B cell (primary cell): ENCODE data around the gene ZDHHC18. TPM values are rescaled to one million over a fixed set of nuclear protein-coding genes. Genes with fewer than 3 reads are reported as not detected.
A peak's percentile ranks its signal among the peaks of the same experiment; 100 is the strongest.

Source experiments
- ATAC-seq: fragments of 200-7000 bp; cut with Tn5 transposase; one replicate; pipeline ENCODE4 v1.10.0; 2021; ENCODE audit warnings: low read depth, mild to moderate bottlenecking, moderate number of reproducible peaks, moderate library complexity
- CTCF ChIA-PET: fragments of 350-600 bp; sonication (Branson Sonifier 250); formaldehyde crosslinking; loops from one replicate; lab custom pipeline; 2021; ENCODE audit warnings: antibody characterized with exemption, inconsistent platforms; lab: Charles Lee
- POLR2A ChIA-PET: fragments of 350-600 bp; sonication (Branson Sonifier 250); formaldehyde crosslinking; loops from one replicate; lab custom pipeline; 2021; ENCODE audit warnings: antibody characterized with exemption; lab: Charles Lee
- DNase-seq: peaks from one replicate; pipeline ENCODE4 v3.0.0; 2013
- H2AFZ ChIP-seq: 2 replicates; pipeline ENCODE4 v1.6.1; 2012; ENCODE audit warnings: mild to moderate bottlenecking, low read depth, low read length; ENCODE audit not compliant: insufficient read depth, poor library complexity, severe bottlenecking
- H3K27ac ChIP-seq, 2 donors: 1 replicate in 1 of 2; 2 replicates in 1 of 2; pipeline ENCODE4 v1.5.1; 2012 to 2013; ENCODE audit warnings: low read length in 2 of 2, mild to moderate bottlenecking in 2 of 2, moderate library complexity in 1 of 2
- H3K27me3 ChIP-seq, 4 experiments: fragments of 200-600 bp in 1 of 4; sonication (generic) in 1 of 4; replicated peaks in 1 of 4; 1 replicate in 2 of 4; 2 replicates in 2 of 4; pipeline versions ENCODE4 v1.6.1 to v1.7.0; 2013 to 2016; ENCODE audit warnings: low read length in 3 of 4, mild to moderate bottlenecking in 2 of 4, mixed read lengths in 1 of 4, moderate library complexity in 1 of 4; ENCODE audit not compliant: insufficient read depth in 4 of 4, control insufficient read depth in 3 of 4; ENCODE audit errors: control extremely low read depth in 1 of 4
- H3K36me3 ChIP-seq, 2 experiments: replicated peaks in 1 of 2; 1 replicate in 1 of 2; 2 replicates in 1 of 2; pipeline versions ENCODE4 v1.6.1 to v1.7.1; 2013; ENCODE audit warnings: low read length in 1 of 2; ENCODE audit not compliant: insufficient read depth in 2 of 2, control insufficient read depth in 1 of 2; ENCODE audit errors: control extremely low read depth in 1 of 2, extremely low read depth in 1 of 2
- H3K4me1 ChIP-seq, 2 donors: fragments of 200-600 bp in 1 of 2; sonication (generic) in 1 of 2; 1 replicate in 1 of 2; 2 replicates in 1 of 2; pipeline versions ENCODE4 v1.5.1 to v1.6.1; 2013 to 2017; ENCODE audit warnings: low read length in 2 of 2; ENCODE audit not compliant: control insufficient read depth in 2 of 2, insufficient read depth in 2 of 2
- H3K4me2 ChIP-seq: replicated peaks from 2 replicates; pipeline ENCODE3; 2012; ENCODE audit warnings: mild to moderate bottlenecking, low read depth, low read length; ENCODE audit not compliant: poor library complexity, severe bottlenecking
- H3K4me3 ChIP-seq, 5 experiments: fragments of 200-600 bp in 1 of 5; sonication (generic) in 1 of 5; 1 replicate in 3 of 5; 2 replicates in 2 of 5; pipeline versions ENCODE4 v1.5.1 to v1.7.0; 2011 to 2016; ENCODE audit warnings: low read length in 4 of 5, mild to moderate bottlenecking in 4 of 5, low read depth in 2 of 5, control low read depth in 1 of 5, moderate library complexity in 1 of 5; ENCODE audit not compliant: insufficient read depth in 1 of 5; ENCODE audit errors: control extremely low read depth in 1 of 5, extremely low read depth in 1 of 5
- H3K79me2 ChIP-seq: fragments of 200-600 bp; sonication (generic); one replicate; pipeline ENCODE4 v1.6.0; 2016; ENCODE audit warnings: low read length; ENCODE audit not compliant: control insufficient read depth, insufficient read depth
- H3K9ac ChIP-seq: fragments of 200-600 bp; sonication (generic); 2 replicates; pipeline ENCODE4 v1.6.1; 2017; ENCODE audit warnings: mild to moderate bottlenecking, low read length, moderate library complexity
- H3K9me3 ChIP-seq, 3 donors: one replicate each; pipeline versions ENCODE4 v1.6.1 to v1.7.1; 2013; ENCODE audit warnings: low read length in 2 of 3; ENCODE audit not compliant: control insufficient read depth in 2 of 3, insufficient read depth in 1 of 3; ENCODE audit errors: control extremely low read depth in 1 of 3
- H4K20me1 ChIP-seq: 2 replicates; pipeline ENCODE4 v1.6.0; 2012; ENCODE audit warnings: mild to moderate bottlenecking, low read length; ENCODE audit not compliant: insufficient read depth, control insufficient read depth, poor library complexity, severe bottlenecking
- H3K27ac Mint-ChIP-seq: one replicate; pipeline ENCODE4 v1.8.0; 2021; ENCODE audit warnings: mixed read lengths
- H3K27me3 Mint-ChIP-seq: one replicate; pipeline ENCODE4 v1.8.0; 2021; ENCODE audit warnings: mixed read lengths
- H3K4me1 Mint-ChIP-seq: one replicate; pipeline ENCODE4 v1.8.0; 2021; ENCODE audit warnings: mixed read lengths
- H3K4me3 Mint-ChIP-seq: one replicate; pipeline ENCODE4 v1.8.0; 2021; ENCODE audit warnings: mixed read lengths
- H3K9me3 Mint-ChIP-seq: one replicate; pipeline ENCODE4 v1.8.0; 2022; ENCODE audit warnings: mixed read lengths; ENCODE audit not compliant: insufficient read depth
- EZH2 ChIP-seq: IDR thresholded peaks from 2 replicates; pipeline ENCODE4 v1.6.1; 2012; ENCODE audit warnings: borderline replicate concordance, low read depth, mild to moderate bottlenecking, moderate library complexity, low read length; ENCODE audit not compliant: insufficient read depth, poor library complexity, severe bottlenecking
- WGBS: methylation state at CpG from one replicate; pipeline ENCODE4 v1.1.5; 2013; ENCODE audit warnings: missing lambda C conversion rate; ENCODE audit not compliant: insufficient coverage; 5-methylcytosine and 5-hydroxymethylcytosine counted together
- intact Hi-C: fragments of 100-400 bp; cut with micrococcal nuclease; formaldehyde crosslinking; loops from one replicate; pipeline ENCODE4 v1.10.0; 2022
- polyA plus RNA-seq: library from polyadenylated mRNA; depleted of rRNA; stranded (reverse); fragments of >200 nt; gene quantifications from 2 replicates; pipeline ENCODE4 v1.2.3, GENCODE V29; 2012
- total RNA-seq, 2 donors: library from RNA; stranded (reverse); fragments of 120-200 nt in 1 of 2; gene quantifications; 1 replicate in 1 of 2; 2 replicates in 1 of 2; pipeline versions ENCODE4 v1.2.3 to v1.2.4, GENCODE V29; 2013 to 2022
- TF ChIP-seq, protein P1 (sequence below): fragments of 200-600 bp; IDR thresholded peaks from one replicate; pipeline ENCODE4 v1.8.0; 2022; ENCODE audit warnings: antibody characterized with exemption, mild to moderate bottlenecking

ZDHHC18 gene
- total and polyA plus RNA-seq, 2 donors (not counting 1 experiment from before 2014, with no cell fraction given): 25.8 to 30.8 TPM

DNA sequence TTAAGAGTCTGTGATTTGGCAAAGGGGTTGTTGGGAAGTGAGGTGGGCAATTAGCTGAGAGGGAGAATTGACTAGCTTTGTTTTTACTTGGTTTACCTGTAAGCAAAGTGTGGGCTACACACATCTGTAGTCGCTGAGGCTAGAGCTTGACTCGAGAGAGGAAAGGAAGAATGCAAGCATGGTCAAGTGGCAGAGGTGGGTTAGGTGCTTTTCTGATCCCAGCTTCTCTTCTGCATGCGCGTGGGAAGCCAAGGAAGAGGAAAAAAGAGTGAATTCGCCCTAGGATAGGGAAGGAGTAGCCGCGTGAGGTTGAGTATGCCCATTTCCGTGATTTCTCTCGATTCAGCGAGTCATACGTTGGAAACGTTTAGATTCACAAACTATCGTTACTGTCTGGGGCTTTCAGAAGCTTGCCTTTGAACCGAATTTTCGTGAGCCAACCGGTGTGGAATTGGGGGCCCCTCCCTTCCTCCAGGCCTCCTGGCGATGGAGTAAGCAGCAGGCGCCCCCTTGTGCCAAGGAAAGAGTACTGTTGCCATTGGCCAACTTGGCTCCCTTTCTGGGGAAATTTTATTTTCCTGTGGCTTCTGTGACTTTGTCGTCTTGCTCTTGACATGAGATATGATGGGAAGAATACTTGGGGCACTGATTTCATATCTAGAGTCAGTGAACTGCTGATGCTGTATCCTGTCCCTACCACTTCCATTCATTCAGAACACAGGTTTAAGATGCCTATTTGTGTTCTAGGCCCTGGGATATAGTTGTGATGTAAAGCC lies 37.5 kb upstream of the ZDHHC18 start:
- WGBS: under 1% methylated on average over 16 of the region's 19 CpGs
- H3K79me2 ChIP-seq: peaks cover 33% of the 10 kb centered on the region
- peaks cover 45% of the 10 kb centered on the region for H3K4me1 Mint-ChIP-seq

More for the DNA sequence above, 37.5 kb upstream of the ZDHHC18 start:
- POLR2A ChIA-PET: interaction anchor here (0.6 to 5.8 kb wide), 11 partner anchors 39 to 289 kb away, joined by 3 to 50 read pairs (median 7); no protein-coding TSS in a partner anchor
- TF ChIP-seq EZH2: no peak
- TF ChIP-seq, protein P1, sequence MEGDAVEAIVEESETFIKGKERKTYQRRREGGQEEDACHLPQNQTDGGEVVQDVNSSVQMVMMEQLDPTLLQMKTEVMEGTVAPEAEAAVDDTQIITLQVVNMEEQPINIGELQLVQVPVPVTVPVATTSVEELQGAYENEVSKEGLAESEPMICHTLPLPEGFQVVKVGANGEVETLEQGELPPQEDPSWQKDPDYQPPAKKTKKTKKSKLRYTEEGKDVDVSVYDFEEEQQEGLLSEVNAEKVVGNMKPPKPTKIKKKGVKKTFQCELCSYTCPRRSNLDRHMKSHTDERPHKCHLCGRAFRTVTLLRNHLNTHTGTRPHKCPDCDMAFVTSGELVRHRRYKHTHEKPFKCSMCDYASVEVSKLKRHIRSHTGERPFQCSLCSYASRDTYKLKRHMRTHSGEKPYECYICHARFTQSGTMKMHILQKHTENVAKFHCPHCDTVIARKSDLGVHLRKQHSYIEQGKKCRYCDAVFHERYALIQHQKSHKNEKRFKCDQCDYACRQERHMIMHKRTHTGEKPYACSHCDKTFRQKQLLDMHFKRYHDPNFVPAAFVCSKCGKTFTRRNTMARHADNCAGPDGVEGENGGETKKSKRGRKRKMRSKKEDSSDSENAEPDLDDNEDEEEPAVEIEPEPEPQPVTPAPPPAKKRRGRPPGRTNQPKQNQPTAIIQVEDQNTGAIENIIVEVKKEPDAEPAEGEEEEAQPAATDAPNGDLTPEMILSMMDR: peak; percentile 96
- H3K27ac Mint-ChIP-seq: peak overlapping the region; percentile 99
- no peaks in the 10 kb centered on the region for H3K9me3 Mint-ChIP-seq
- Histone ChIP-seq H3K9me3 (no peaks in the 10 kb centered on the region), H3K4me3 (peak overlapping the region; percentile 75 to 94 (median 91)), H3K4me2 (peak overlapping the region; percentile 95), H4K20me1 (no peaks in the 10 kb centered on the region), H3K27me3 (no peaks in the 10 kb centered on the region), H3K36me3 (peaks cover 0 to 13% of the 10 kb centered on the region in 2 experiments), H3K4me1 (peaks cover 30 to 42% of the 10 kb centered on the region in 2 donors), H2AFZ (peak overlapping the region; percentile 94), H3K9ac (peak overlapping the region; percentile 85), H3K27ac (peak overlapping the region; percentile 82 to 86)
- ATAC-seq (peak; percentile 41), DNase-seq (peak; percentile 89)
- intact Hi-C loops: loop anchor here (1.0 to 5.0 kb wide), 8 partner anchors 44 to 677 kb away; partner anchors contain the start of gene PDIK1L
- peak overlapping the region; percentile 91 for H3K4me3 Mint-ChIP-seq
- H3K27me3 Mint-ChIP-seq: no peaks in the 10 kb centered on the region
- CTCF ChIA-PET: interaction anchor here (0.6 to 10.1 kb wide), 59 partner anchors 10 to 769 kb away, joined by 3 to 479 read pairs (median 5); partner anchors contain the start of genes ARID1A, HMGN2 and RPS6KA1
